GM21786 (cell line): Measurements from ENCODE around the gene OR9I1.

ENCODE experiments used
- ATAC-seq: cut with Tn5 transposase; IDR thresholded peaks from one replicate; pipeline ENCODE4 v1.9.1; 2021; ENCODE audit not compliant: unreplicated experiment

The OR9I1 gene

GRCh38 chr11:58125469-58125868 lies at the start of gene OR9I1:
TSS of gene OR9I1 (minus strand) at chr11:58125530. CDS start at chr11:58119444, 6,086 bp downstream.
- no peak for ATAC-seq

DNA sequence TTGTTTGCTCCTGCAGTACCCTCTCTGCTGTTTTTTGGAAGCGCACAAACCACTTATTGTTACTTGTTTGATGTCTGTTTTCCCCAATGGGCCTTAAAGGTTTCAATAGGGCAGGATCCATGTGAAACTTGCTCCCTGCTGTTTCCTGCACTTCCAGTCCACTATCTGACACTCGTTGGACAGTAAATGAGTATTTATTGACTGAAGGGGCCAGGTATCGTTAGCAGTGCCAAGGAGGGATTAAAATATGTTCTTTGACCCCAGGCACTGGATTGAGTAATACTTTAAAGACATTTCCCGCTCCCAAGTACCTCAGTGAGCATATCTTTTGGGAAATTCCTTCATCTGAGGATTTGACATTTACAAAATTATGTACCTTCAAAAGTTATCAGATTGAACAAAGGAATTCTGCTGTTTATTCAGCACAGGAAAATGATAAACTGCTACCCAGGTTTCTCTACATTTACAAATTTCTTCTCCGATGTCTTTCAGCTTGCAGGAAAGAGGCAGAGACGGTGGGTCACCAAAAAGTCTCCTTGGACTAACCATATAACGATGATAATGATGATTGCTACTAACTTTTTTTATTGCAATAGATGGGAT lies 40.3 kb upstream of the OR9I1 start:
- ATAC-seq = no peak

DNA sequence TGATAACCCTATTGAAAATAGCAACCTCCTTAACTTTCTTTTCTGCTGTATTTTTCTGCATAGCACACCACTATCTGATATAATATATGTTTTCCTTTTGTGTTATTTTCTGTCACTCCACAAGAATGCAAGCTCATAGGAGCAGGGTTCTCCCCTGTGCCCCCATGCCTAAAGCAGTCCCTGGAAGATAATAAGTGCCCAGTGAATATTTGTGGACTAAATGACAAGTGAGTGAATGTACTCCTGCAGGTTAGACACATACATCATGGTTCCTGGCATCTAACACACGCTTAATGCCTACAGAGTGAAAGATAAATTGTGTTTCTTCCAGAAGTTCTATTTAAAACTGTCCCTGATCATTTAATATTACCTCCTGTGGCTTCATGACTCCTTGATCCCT lies 39.7 kb upstream of the OR9I1 start:
- no peak for ATAC-seq

GRCh38 chr11:58164389-58164788 lies 39.1 kb upstream of the OR9I1 start:
- ATAC-seq = no peak

DNA sequence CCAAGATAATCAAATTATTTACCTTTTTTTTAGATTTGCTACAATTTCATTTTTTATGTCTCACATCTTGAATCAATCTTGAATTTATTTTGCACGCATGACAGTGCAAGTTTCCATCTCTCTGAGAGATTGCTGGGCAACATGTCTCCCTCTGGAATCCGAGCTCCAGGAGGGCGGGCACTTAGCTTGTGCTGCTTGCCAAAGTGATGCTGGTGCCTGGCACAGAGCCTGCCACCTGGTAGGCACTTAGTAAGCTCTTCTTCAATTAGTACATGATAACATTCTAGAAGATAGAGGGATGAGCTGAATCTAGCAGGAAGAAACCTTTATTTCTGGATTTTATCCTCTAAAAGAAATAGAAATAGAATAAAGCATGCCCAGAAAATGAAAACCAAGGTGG lies 27.5 kb upstream of the OR9I1 start:
- ATAC-seq = no peak

- ATAC-seq = no peak
These were observed 17.4 kb upstream of the OR9I1 start for GRCh38 chr11:58142761-58143160.

GRCh38 chr11:58135171-58135570 lies 9.8 kb upstream of the OR9I1 start:
- no peak for ATAC-seq

GRCh38 chr11:58134151-58134550 lies 8.8 kb upstream of the OR9I1 start:
- ATAC-seq = no peak

GRCh38 chr11:58133309-58134076 lies 8.2 kb upstream of the OR9I1 start:
- ATAC-seq = no peak

GRCh38 chr11:58127350-58127749 lies 2.0 kb upstream of the OR9I1 start:
- no peak for ATAC-seq

- no peak for ATAC-seq
These were observed 4.2 kb downstream of the OR9I1 start for GRCh38 chr11:58121096-58121495.

DNA sequence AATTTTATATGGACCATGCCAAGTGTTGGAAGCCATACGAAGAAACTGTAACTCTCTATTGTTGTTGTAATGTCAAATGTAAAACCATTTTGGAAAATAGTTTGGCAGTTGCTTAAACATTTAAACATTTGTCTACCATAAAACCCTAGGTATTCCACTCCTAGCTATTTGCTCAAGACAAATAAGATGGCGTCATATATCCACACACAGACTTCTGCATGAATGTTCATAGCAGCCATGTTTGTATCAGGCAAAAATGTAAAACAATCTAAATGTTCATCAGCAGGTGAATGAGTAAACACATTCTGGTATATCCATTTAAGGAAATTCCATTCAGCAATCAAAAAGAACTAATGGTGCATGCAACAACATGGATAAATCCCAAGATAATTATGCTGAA lies 27.9 kb downstream of the OR9I1 start:
- ATAC-seq = no peak

GRCh38 chr11:58086528-58086927 lies 38.8 kb downstream of the OR9I1 start:
- no peak for ATAC-seq

DNA sequence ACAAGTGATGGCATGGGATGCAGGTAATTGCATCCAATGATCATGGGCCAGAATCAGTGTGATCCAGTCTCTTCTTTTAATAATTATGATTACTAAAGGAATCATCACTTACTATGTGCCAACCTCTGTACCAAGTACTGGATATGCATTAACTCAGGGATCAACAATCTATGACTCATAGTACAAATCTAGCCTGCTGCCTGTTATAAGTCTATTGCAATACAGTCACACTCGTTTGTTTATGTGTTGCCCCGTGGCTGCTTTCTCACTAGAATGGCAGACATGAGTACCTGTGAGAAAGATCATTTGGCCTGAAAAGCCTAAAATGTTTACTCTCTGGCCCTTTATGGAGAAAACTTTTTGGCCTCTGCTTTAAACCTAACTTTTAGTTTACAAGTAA lies 49.5 kb downstream of the OR9I1 start:
- ATAC-seq = no peak

GRCh38 chr11:58070585-58070984 lies 54.7 kb downstream of the OR9I1 start:
- ATAC-seq = no peak

DNA sequence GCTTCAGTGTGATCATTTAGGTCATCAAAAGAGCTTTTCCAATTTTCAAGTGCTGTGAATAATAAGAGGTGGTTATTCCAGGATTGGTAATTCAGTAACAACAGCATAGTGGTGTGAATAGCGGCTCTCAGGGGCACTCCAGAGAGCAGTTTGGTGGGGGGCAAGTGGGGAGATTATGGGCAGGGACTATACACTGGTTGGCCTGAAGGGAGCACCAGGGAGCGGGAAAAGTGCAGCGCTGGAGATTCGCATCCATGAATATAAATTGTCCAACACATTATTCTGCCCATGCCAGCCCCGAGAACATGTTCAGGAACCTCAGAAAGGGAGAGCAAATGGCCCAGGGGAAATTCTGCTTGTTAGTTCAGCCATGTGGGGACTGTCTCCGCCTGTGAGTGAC lies 56.7 kb downstream of the OR9I1 start:
- no peak for ATAC-seq

DNA sequence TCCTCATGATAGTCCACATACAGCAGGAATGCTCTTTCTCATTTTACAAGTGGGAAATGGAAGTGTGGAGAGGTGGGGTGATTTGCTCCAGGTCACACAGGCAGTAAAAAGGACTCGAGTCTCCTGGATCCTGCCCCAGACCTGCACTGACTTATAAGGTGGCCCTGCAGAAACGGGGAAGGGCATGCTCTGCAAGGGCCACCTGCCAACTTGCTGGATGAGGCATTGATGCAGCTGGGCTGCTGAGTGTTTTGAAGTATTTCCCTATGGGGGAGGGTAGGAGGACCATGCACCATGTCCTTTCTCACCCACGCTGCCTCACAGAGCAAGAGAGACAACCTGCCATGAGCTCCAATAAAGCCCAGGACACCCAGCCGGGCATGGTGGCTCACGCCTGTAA lies 57.6 kb downstream of the OR9I1 start:
- no peak for ATAC-seq
